GM18499 (cell line): ENCODE measurements around the gene MVD.
"Not testable (repeated sequence)": the region's sequence is repeated elsewhere in the genome, so short reads cannot be mapped to it uniquely, and the experiment has no call there.

Experiments
- ATAC-seq: cut with Tn5 transposase; IDR thresholded peaks from one replicate; pipeline ENCODE4 v1.9.1; 2021; ENCODE audit warnings: moderate number of reproducible peaks; ENCODE audit not compliant: insufficient read depth, unreplicated experiment

Gene MVD

GRCh38 chr16:88685156-88686061 lies 22.5 kb upstream of the MVD start:
- ATAC-seq, result no peak

- ATAC-seq, result no peak
Observed at GRCh38 chr16:88684569-88685155, 21.8 kb upstream of the MVD start.

GRCh38 chr16:88681709-88682451 lies 19.0 kb upstream of the MVD start:
- peak; percentile 49 for ATAC-seq

GRCh38 chr16:88681084-88681680 lies 18.3 kb upstream of the MVD start:
- ATAC-seq, result no peak

GRCh38 chr16:88680554-88681083 lies 17.7 kb upstream of the MVD start:
- ATAC-seq, result no peak

- ATAC-seq, result no peak
Observed at GRCh38 chr16:88678224-88678979, 15.5 kb upstream of the MVD start.

GRCh38 chr16:88677721-88678120 lies 14.8 kb upstream of the MVD start:
- no peak for ATAC-seq

- no peak for ATAC-seq
Observed at GRCh38 chr16:88676502-88677242, 13.8 kb upstream of the MVD start.

GRCh38 chr16:88673716-88674379 lies 11.0 kb upstream of the MVD start:
- no peak for ATAC-seq

- ATAC-seq, result no peak
Observed at GRCh38 chr16:88672776-88673175, 9.9 kb upstream of the MVD start.

GRCh38 chr16:88671806-88672205 lies 8.9 kb upstream of the MVD start:
- no peak for ATAC-seq

- ATAC-seq, result no peak
Observed at GRCh38 chr16:88669980-88670379, 7.1 kb upstream of the MVD start.

GRCh38 chr16:88669493-88669892 lies 6.6 kb upstream of the MVD start:
- not testable (repeated sequence) for ATAC-seq

GRCh38 chr16:88667461-88667860 lies 4.6 kb upstream of the MVD start:
- no peak for ATAC-seq

GRCh38 chr16:88665570-88665969 lies 2.7 kb upstream of the MVD start:
- ATAC-seq, result no peak

- ATAC-seq, result no peak
Observed at GRCh38 chr16:88665148-88665547, 2.3 kb upstream of the MVD start.

GRCh38 chr16:88662222-88662842 lies 559 bp downstream of the MVD start:
- no peak for ATAC-seq

- no peak for ATAC-seq
Observed at GRCh38 chr16:88661468-88661867, 1.4 kb downstream of the MVD start.
